ENCODE data around the gene ADCK1. TPM values are rescaled to one million over a fixed set of nuclear protein-coding genes. Genes with fewer than 3 reads are reported as not detected.
A peak's percentile ranks its signal among the peaks of the same experiment; 100 is the strongest.
"Not testable (repeated sequence)": the region's sequence is repeated elsewhere in the genome, so short reads cannot be mapped to it uniquely, and the experiment has no call there.

The ADCK1 gene
- total RNA-seq, 2 donors from 2014 or later, result 6.9 to 7.4 TPM

DNA sequence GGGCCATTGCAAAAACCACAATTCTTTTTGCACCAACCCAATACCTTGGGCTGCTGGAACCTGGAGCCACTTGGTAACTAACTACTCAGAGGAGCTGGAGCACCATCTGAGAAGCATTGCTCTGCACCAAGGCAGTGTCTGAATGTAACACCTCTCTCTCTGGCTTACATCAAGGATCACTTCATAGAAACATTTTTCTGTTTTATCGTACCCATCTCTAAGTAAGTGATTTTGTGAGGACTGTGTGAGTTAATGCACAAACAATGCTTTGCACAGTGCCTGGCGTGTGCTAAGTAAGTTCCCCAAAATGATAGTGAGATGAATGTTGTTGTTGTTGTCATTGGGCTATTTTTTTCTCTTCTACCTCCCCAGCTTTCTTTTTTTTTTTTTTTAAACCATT, 111.4 kb downstream of the ADCK1 start:
- DNase-seq, result no peak
- H3K4me3 Mint-ChIP-seq, result no peak overlapping the region
- Histone ChIP-seq H3K36me3 (ENCODE audit: control insufficient read depth, insufficient read depth, low read length) (no peaks in the 10 kb centered on the region), H3K4me1 (ENCODE audit: control insufficient read depth, insufficient read depth, low read length) (peaks cover 6% of the 10 kb centered on the region), H3K27me3 (ENCODE audit: control insufficient read depth, insufficient read depth, low read length, poor library complexity, severe bottlenecking) (no peaks in the 10 kb centered on the region), H3K4me3 (ENCODE audit: low read length) (no peak overlapping the region), H3K9me3 (ENCODE audit: control insufficient read depth, low read length) (no peaks in the 10 kb centered on the region), H3K9ac (ENCODE audit: extremely low read depth, low read length, poor library complexity, severe bottlenecking) (no peak overlapping the region), H3K27ac (ENCODE audit: low read depth, low read length) (no peak overlapping the region)
- H3K27ac Mint-ChIP-seq, result no peak overlapping the region
- 87% methylated on average over 2 of the region's 2 CpGs; no CpG with 5 or more reads in 1 of the 2 experiments for WGBS, 2 experiments (ENCODE audit: insufficient coverage in 1 of 2, insufficient read length in 1 of 2)
- no peaks in the 10 kb centered on the region for H3K9me3 Mint-ChIP-seq
- no peaks in the 10 kb centered on the region for H3K36me3 Mint-ChIP-seq (ENCODE audit: low read depth)
- no peaks in the 10 kb centered on the region for H3K27me3 Mint-ChIP-seq (ENCODE audit: insufficient read depth)
- TF ChIP-seq, protein P1, sequence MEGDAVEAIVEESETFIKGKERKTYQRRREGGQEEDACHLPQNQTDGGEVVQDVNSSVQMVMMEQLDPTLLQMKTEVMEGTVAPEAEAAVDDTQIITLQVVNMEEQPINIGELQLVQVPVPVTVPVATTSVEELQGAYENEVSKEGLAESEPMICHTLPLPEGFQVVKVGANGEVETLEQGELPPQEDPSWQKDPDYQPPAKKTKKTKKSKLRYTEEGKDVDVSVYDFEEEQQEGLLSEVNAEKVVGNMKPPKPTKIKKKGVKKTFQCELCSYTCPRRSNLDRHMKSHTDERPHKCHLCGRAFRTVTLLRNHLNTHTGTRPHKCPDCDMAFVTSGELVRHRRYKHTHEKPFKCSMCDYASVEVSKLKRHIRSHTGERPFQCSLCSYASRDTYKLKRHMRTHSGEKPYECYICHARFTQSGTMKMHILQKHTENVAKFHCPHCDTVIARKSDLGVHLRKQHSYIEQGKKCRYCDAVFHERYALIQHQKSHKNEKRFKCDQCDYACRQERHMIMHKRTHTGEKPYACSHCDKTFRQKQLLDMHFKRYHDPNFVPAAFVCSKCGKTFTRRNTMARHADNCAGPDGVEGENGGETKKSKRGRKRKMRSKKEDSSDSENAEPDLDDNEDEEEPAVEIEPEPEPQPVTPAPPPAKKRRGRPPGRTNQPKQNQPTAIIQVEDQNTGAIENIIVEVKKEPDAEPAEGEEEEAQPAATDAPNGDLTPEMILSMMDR (conservative IDR thresholded peaks at IDR 0.05), result no peak
- peaks cover 50% of the 10 kb centered on the region for H3K4me1 Mint-ChIP-seq

DNA sequence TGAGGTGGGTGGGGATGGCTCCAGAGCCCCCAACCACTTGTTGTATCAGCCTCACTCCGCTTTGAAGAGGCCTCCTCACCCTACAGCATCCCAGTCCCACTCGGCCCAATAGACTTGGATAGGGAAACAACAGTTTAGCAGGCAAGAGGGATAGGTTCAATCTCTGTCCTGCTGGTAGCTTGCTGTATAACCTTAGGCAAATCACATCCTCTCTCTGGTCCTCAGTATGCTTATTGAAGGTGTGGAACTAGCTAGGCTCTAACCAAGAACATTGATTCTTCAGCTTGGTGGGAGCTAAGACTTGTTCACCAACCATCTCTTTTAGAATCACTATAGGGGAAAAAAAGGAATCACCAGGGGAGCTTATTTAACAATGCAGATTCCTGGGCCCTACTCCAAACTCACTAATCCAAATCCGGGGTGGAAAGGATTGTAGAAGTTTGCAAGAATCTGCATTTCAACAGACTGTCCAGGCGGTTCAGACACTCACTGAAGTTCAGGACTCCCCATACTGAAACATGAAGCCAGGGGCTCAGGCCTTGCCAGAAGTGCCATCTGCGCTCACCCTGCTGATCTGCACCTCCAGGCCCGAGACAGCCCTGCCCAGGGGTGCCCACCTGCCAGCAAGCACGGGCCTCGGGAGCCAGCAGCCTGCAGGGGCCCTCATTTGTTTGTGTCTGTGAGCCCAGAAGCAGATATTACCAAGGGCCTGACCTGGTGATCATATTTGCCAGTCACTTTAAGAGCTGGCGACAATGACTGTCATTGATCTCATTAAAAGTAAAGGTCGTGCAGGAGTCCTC, 113.0 kb downstream of the ADCK1 start:
- Histone ChIP-seq H3K4me3 (ENCODE audit: low read length) (no peak overlapping the region), H3K4me1 (ENCODE audit: control insufficient read depth, insufficient read depth, low read length) (peaks cover 6% of the 10 kb centered on the region), H3K36me3 (ENCODE audit: control insufficient read depth, insufficient read depth, low read length) (no peaks in the 10 kb centered on the region), H3K27me3 (ENCODE audit: control insufficient read depth, insufficient read depth, low read length, poor library complexity, severe bottlenecking) (no peaks in the 10 kb centered on the region), H3K9ac (ENCODE audit: extremely low read depth, low read length, poor library complexity, severe bottlenecking) (no peak overlapping the region), H3K27ac (ENCODE audit: low read depth, low read length) (no peak overlapping the region), H3K9me3 (ENCODE audit: control insufficient read depth, low read length) (no peaks in the 10 kb centered on the region)
- Mint-ChIP-seq H3K9me3 (no peaks in the 10 kb centered on the region), H3K4me3 (no peak overlapping the region), H3K27ac (peak overlapping the region; percentile 17), H3K27me3 (ENCODE audit: insufficient read depth) (no peaks in the 10 kb centered on the region), H3K36me3 (ENCODE audit: low read depth) (no peaks in the 10 kb centered on the region), H3K4me1 (peaks cover 50% of the 10 kb centered on the region)
- TF ChIP-seq, protein P1 (conservative IDR thresholded peaks at IDR 0.05), result peak; percentile 30
- WGBS, 2 experiments (ENCODE audit: insufficient coverage in 1 of 2, insufficient read length in 1 of 2), result 72 to 81% methylated on average over 7 to 10 of the region's 10 CpGs
- no peak for DNase-seq

DNA sequence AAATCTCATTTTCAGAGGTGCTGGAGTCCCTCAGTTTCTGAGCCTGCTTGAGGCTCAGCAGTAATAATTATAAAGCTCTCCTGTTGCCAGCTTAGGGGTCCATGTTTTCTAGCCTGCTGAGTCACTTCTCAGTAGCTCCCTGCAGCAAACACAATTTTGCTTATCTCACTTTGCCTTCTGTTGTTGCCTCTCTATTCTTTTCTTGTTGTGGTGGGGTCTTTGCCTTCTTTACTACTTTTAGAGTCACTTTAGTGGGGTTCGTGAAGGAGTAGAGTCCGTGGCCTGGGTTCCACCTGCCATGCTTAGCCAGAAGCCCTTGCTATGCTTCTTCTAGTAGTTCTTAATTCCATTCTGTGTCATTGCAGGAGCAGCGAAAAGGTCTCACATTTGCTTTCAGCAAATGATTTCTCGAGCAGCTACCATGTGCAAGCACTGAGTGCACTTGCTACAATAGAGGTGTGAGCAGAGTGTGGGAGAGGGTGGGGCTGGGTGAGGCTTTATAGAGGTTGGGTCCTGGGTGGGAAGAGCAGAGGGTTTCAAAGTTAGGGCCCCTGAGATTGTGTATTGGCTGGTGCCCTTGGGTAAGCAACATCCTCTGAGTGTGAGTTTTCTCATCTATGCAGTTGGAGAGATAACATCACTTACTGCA, 114.3 kb downstream of the ADCK1 start:
- Histone ChIP-seq H3K4me1 (ENCODE audit: control insufficient read depth, insufficient read depth, low read length) (peaks cover 6% of the 10 kb centered on the region), H3K27ac (ENCODE audit: low read depth, low read length) (no peak overlapping the region), H3K9ac (ENCODE audit: extremely low read depth, low read length, poor library complexity, severe bottlenecking) (no peak overlapping the region), H3K27me3 (ENCODE audit: control insufficient read depth, insufficient read depth, low read length, poor library complexity, severe bottlenecking) (no peaks in the 10 kb centered on the region), H3K9me3 (ENCODE audit: control insufficient read depth, low read length) (no peaks in the 10 kb centered on the region), H3K4me3 (ENCODE audit: low read length) (no peak overlapping the region), H3K36me3 (ENCODE audit: control insufficient read depth, insufficient read depth, low read length) (no peaks in the 10 kb centered on the region)
- peaks cover 41% of the 10 kb centered on the region for H3K4me1 Mint-ChIP-seq
- H3K4me3 Mint-ChIP-seq, result no peak overlapping the region
- TF ChIP-seq, protein P1 (conservative IDR thresholded peaks at IDR 0.05), result no peak
- peak overlapping the region; percentile 17 for H3K27ac Mint-ChIP-seq
- H3K9me3 Mint-ChIP-seq, result no peaks in the 10 kb centered on the region
- H3K36me3 Mint-ChIP-seq (ENCODE audit: low read depth), result no peaks in the 10 kb centered on the region
- no peaks in the 10 kb centered on the region for H3K27me3 Mint-ChIP-seq (ENCODE audit: insufficient read depth)
- 90 to 96% methylated on average over 4 of the region's 4 CpGs for WGBS, 2 experiments (ENCODE audit: insufficient coverage in 1 of 2, insufficient read length in 1 of 2)
- no peak for DNase-seq

DNA sequence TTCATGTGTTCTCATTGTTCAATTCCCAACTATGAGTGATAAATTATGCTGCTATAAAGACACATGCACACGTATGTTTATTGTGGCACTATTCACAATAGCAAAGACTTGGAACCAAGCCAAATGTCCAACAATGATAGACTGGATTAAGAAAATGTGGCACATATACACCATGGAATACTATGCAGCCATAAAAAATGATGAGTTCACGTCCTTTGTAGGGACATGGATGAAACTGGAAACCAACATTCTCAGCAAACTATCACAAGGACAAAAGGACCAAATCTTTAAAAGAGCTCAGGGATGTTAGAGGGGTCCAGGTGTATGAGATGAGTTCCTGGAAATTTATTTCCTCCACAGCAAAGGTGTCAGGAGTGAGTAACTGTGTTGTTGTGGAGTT, 115.5 kb downstream of the ADCK1 start:
- H3K9me3 ChIP-seq (ENCODE audit: control insufficient read depth, low read length); H3K36me3 ChIP-seq (ENCODE audit: control insufficient read depth, insufficient read depth, low read length); H3K27me3 Mint-ChIP-seq (ENCODE audit: insufficient read depth); H3K4me3 ChIP-seq (ENCODE audit: low read length); H3K36me3 Mint-ChIP-seq (ENCODE audit: low read depth); H3K4me3 Mint-ChIP-seq; H3K27ac Mint-ChIP-seq; H3K27me3 ChIP-seq (ENCODE audit: control insufficient read depth, insufficient read depth, low read length, poor library complexity, severe bottlenecking); H3K9me3 Mint-ChIP-seq; H3K9ac ChIP-seq (ENCODE audit: extremely low read depth, low read length, poor library complexity, severe bottlenecking); H3K4me1 ChIP-seq (ENCODE audit: control insufficient read depth, insufficient read depth, low read length); DNase-seq; H3K27ac ChIP-seq (ENCODE audit: low read depth, low read length): not testable (repeated sequence)
- peaks cover 37% of the 10 kb centered on the region for H3K4me1 Mint-ChIP-seq
- no CpG with 5 or more reads among the region's 2 CpGs for WGBS, 2 experiments (ENCODE audit: insufficient coverage in 1 of 2, insufficient read length in 1 of 2)
